ENCODE measurements around the gene DIAPH2.
"Not testable (repeated sequence)": the region's sequence is repeated elsewhere in the genome, so short reads cannot be mapped to it uniquely, and the experiment has no call there.

The DIAPH2 gene

GRCh38 chrX:96807318-96807717 is 122.7 kb downstream of the DIAPH2 start:
- in situ Hi-C loops (cut with MboI; ENCODE audit: low sequenced_read_pairs) = no loop called here

DNA sequence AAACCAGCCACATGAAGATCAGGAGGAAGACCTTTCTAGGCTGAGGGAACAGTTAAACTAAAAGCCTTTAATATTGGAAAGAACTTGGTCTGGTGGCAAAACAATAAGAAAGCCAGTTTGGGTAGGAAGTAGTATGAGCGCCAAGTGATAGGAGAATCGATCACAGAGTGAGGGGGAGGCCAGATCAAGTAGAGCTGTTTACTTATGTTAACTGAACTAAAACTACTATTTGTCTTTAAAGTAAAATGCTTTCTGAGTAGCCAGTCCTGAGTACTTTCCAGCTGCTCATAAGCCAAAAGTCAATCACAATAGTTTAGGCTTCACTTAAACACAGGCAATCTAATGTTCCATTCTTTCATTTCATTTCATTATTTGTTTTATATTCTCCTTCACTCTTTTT is 136.3 kb downstream of the DIAPH2 start:
- in situ Hi-C loops (cut with MboI; ENCODE audit: low sequenced_read_pairs) = no loop called here

DNA sequence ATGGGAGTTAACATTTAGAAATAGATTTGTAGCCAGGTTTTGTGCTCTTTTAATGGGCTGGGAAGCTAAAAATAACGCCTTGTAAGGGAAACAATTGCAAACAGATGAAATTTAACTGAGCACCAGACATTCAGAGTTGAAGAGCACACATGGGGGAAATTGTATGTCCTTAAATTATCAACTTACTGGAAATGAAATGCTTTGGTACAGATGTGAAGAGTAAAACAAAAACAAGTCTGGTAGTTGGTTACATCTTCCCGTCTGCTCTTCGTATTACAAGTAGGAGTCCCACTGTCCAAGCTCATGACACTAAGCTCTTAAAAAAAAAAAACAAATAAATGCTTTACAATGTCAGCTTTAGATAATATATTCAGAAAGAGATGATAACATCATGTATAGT is 139.5 kb downstream of the DIAPH2 start:
- in situ Hi-C loops (cut with MboI; ENCODE audit: low sequenced_read_pairs) = no loop called here

GRCh38 chrX:96833333-96833732 is 148.7 kb downstream of the DIAPH2 start:
- in situ Hi-C loops (cut with MboI; ENCODE audit: low sequenced_read_pairs) = no loop called here

DNA sequence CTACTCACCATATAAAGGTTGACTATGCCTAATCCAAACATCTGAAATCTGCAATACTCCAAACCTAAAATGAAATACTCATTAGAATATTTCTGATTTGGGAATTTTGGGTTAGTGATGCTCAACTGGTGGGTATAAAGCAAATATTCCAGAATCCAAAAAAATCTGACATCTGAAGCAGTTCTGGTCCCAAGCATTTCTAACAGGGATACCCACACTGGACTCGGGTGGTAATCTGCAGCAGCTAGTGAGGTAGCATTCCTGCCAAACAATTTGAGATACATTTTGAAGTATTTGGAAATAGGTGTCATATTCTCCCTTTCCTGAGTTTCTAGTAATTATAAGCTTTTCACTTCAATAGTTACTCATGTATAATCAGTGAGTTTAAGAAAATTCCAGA is 149.5 kb downstream of the DIAPH2 start:
- in situ Hi-C loops (cut with MboI; ENCODE audit: low sequenced_read_pairs) = no loop called here

DNA sequence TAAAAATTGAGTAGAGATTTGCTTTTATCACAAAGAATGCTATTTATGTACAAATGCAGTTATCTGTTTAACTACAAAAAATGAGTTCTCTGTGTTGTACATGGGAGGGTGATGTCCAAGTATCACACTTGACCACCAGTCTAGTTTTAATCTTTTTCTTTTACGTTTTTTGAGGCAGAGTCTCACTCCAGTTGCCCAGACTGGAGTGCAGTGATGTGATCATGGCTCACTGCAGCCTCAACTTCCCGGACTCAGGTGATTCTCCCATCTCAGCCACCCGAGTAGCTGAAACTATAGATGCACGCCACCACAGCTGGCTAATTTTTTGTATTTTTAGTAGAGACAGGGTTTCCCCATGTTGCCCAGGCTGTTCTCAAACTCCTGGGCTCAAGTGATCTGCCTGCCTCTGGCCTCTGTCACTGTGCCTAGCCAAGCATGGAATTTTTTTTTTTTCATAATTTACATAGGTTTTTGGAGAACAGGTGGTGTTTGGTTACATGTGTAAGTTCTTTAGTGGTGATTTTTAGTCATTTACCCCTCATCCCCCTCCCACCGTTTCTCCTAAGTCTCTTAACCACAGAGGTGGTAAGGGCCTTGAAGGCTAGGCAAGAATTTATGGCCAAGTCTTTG is 151.1 kb downstream of the DIAPH2 start:
- in situ Hi-C loops (cut with MboI; ENCODE audit: low sequenced_read_pairs) = no loop called here

GRCh38 chrX:96837808-96838207 is 153.2 kb downstream of the DIAPH2 start:
- in situ Hi-C loops (cut with MboI; ENCODE audit: low sequenced_read_pairs) = no loop called here

DNA sequence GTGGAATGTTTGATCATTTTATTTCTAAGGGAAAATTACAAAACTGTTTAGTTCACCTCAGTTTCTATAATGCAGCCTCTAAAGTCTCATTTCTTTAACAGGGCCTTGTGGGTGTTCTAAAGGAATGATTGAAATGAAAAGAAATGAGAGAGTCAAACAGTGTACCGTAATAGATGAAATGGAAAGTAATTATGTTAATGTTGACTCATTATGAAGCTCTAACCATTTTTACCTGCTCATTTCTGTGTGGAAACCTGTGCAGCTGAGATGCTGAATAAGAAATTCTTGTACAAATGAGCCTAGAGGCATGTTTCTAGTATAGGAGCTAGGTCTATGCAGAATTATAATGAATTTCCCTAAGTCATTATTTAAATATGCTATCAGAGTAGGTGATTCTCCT is 153.9 kb downstream of the DIAPH2 start:
- in situ Hi-C loops (cut with MboI; ENCODE audit: low sequenced_read_pairs) = no loop called here

GRCh38 chrX:96841325-96841724 is 156.7 kb downstream of the DIAPH2 start:
- in situ Hi-C loops (cut with MboI; ENCODE audit: low sequenced_read_pairs) = no loop called here

- in situ Hi-C loops (cut with MboI; ENCODE audit: low sequenced_read_pairs) = not testable (repeated sequence)
These were observed 157.2 kb downstream of the DIAPH2 start for GRCh38 chrX:96841866-96842265.

- in situ Hi-C loops (cut with MboI; ENCODE audit: low sequenced_read_pairs) = no loop called here
These were observed 158.9 kb downstream of the DIAPH2 start for GRCh38 chrX:96843566-96843965.

- in situ Hi-C loops (cut with MboI; ENCODE audit: low sequenced_read_pairs) = no loop called here
These were observed 162.2 kb downstream of the DIAPH2 start for GRCh38 chrX:96846841-96847240.

- in situ Hi-C loops (cut with MboI; ENCODE audit: low sequenced_read_pairs) = not testable (repeated sequence)
These were observed 174.8 kb downstream of the DIAPH2 start for GRCh38 chrX:96859422-96859821.

- in situ Hi-C loops (cut with MboI; ENCODE audit: low sequenced_read_pairs) = no loop called here
These were observed 176.6 kb downstream of the DIAPH2 start for GRCh38 chrX:96861218-96861617.

DNA sequence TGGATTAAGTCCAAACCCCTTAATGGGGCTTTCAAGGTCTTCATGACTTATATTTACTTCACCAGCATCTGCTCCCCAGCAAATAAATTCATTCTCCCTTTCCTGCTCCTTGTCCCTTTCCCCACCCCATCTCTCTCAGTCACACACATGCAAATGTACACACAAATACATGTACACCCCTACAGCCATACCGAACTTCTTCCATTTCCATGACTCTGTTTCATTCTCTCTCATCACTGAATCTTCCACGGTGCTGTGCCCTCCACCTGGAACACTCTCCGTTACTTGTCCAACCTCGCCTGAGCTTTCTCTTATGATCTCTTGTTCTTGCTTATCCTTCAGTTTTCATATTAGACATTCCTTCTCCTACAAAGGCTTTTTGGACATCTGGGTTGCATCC is 177.0 kb downstream of the DIAPH2 start:
- in situ Hi-C loops (cut with MboI; ENCODE audit: low sequenced_read_pairs) = no loop called here

DNA sequence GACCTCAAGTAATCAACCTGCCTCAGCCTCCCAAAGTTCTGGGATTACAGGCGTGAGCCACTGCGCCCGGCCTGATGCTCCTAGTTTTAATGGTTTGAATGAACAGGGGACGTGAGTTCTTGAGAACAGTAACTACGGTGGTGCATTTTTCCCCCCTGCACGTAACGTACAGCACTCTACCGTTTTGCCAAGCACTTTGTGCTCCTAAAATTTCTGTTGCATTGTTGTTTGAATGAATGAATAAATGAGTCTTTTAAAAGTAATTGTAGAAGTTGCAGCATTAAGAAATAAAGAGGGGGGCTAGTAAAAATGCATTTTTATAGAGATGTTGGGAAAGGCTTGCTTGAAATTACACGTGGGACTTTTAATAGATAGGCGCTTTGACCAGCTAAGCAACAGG is 199.0 kb downstream of the DIAPH2 start, which contains the start of gene RPA4:
Gene RPA4 (plus strand): TSS at position 301 of the 400 bp plus-strand sequence. CDS start 403 bp downstream, outside the sequence.
- in situ Hi-C loops (cut with MboI; ENCODE audit: low sequenced_read_pairs) = no loop called here

GRCh38 chrX:96884027-96884426 is 199.4 kb downstream of the DIAPH2 start:
- in situ Hi-C loops (cut with MboI; ENCODE audit: low sequenced_read_pairs) = no loop called here

- in situ Hi-C loops (cut with MboI; ENCODE audit: low sequenced_read_pairs) = no loop called here
These were observed 205.1 kb downstream of the DIAPH2 start for GRCh38 chrX:96889726-96890125.

- in situ Hi-C loops (cut with MboI; ENCODE audit: low sequenced_read_pairs) = no loop called here
These were observed 222.1 kb downstream of the DIAPH2 start for GRCh38 chrX:96906741-96907140.

GRCh38 chrX:96907516-96908272 is 223.1 kb downstream of the DIAPH2 start:
- in situ Hi-C loops (cut with MboI; ENCODE audit: low sequenced_read_pairs) = no loop called here

GRCh38 chrX:96909291-96909690 is 224.6 kb downstream of the DIAPH2 start:
- in situ Hi-C loops (cut with MboI; ENCODE audit: low sequenced_read_pairs) = no loop called here

- in situ Hi-C loops (cut with MboI; ENCODE audit: low sequenced_read_pairs) = no loop called here
These were observed 234.2 kb downstream of the DIAPH2 start for GRCh38 chrX:96918864-96919263.
